Activated CD8-positive, alpha-beta memory T cell treated with anti-CD3 and anti-CD28 coated beads for 1 hour (primary cell): ENCODE data around the gene SMG5.
"Not testable (repeated sequence)": the region's sequence is repeated elsewhere in the genome, so short reads cannot be mapped to it uniquely, and the experiment has no call there.

ENCODE experiments used
- DNase-seq, 2 donors: peaks; one replicate each; pipeline ENCODE4 v3.0.0-alpha.2; 2020; ENCODE audit warnings: low read depth in 1 of 2; ENCODE audit errors: extremely low read depth in 1 of 2

Gene SMG5, protein sequence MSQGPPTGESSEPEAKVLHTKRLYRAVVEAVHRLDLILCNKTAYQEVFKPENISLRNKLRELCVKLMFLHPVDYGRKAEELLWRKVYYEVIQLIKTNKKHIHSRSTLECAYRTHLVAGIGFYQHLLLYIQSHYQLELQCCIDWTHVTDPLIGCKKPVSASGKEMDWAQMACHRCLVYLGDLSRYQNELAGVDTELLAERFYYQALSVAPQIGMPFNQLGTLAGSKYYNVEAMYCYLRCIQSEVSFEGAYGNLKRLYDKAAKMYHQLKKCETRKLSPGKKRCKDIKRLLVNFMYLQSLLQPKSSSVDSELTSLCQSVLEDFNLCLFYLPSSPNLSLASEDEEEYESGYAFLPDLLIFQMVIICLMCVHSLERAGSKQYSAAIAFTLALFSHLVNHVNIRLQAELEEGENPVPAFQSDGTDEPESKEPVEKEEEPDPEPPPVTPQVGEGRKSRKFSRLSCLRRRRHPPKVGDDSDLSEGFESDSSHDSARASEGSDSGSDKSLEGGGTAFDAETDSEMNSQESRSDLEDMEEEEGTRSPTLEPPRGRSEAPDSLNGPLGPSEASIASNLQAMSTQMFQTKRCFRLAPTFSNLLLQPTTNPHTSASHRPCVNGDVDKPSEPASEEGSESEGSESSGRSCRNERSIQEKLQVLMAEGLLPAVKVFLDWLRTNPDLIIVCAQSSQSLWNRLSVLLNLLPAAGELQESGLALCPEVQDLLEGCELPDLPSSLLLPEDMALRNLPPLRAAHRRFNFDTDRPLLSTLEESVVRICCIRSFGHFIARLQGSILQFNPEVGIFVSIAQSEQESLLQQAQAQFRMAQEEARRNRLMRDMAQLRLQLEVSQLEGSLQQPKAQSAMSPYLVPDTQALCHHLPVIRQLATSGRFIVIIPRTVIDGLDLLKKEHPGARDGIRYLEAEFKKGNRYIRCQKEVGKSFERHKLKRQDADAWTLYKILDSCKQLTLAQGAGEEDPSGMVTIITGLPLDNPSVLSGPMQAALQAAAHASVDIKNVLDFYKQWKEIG

DNA sequence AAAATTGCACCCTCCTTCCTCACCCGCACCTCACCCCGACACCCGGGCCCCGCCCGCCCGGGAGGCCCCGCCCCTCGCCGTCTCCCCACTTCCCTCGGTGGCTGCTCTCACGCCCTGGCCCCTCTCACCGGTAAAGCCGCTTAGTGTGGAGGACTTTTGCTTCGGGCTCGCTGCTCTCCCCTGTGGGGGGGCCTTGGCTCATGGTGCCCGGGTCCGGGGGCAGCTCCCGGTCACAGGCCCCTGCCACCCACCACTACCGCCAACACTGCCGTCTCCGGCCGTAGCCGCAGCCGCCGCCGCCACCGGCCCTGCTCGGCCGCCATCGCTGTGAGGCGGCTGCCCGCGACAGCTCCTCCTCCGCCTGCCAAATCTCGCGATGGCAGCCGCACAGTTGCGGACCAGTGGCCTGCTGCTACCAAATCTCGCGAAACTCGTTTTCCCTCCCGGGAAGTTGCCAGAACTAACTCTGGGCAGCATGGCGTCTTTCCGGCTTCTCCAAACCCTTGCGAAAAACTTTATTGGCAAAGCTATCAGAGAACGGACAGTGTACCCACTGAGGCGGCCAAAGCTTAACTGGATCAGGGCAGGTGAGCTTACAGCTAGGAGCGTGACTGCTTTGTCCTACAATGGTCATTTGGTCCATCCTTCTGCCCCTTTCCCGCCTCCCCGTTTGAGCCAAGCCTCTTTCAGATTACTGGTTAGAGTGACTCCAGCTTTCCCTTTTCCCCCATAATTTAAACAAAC is at the start of gene SMG5:
SMG5 (minus strand) TSS at position 347 of the 744 bp plus-strand sequence; CDS start at position 202, 145 bp downstream.
- DNase-seq: peak; percentile 85 to 92

DNA sequence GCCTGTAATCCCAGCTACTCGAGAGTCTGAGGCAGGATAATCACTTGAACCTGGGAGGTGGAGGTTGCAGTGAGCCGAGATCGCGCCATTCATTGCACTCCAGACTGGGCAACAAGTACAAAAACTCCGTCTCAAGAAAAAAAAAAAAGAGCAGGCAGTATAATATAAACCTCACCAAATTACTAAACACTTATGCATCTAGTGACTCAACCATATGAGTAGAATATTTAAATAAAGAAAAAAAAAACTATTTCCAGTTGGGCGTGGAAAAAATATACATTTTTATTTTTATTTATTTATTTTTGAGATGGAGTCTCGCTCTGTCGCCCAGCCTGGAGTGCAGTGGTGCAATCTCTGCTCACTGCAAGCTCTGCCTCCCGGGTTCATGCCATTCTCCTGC is 40.6 kb upstream of the SMG5 start:
- DNase-seq: not testable (repeated sequence)

DNA sequence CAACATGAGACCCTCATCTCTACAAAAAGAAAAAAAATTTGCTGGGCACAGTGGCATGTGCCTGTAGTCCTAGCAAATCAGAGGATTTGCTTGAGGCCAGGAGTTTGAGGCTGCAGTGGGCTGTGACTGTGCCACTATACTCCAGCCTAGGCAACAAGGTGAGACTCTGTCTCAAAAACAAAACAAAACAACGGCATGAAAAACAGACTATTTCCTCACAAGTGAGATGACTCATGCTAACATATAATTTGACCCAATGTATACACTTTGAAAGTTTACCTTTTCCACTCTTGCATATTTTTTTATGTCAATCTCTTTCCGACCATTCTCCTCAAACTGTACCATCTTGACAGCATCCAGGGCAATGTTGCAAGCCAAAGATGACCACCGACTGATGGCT is 37.9 kb upstream of the SMG5 start:
- DNase-seq: no peak

DNA sequence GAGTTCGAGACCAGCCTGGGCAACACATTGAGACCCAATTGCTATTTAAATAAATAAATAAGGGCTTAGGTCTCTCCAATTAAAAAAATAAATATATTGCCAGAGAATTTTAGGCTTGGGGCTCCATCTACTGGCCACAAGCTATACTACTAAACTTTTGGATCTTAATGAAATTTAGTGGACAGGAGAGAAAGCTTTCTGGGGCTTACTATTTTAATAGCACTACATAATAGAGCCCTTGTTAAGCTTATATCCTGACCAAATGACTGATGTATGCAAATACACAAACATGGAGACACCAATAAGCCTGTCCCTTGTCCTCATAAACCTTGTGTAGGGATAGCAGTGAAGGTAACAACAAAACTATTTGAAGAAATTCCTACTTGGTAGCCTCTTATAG is 37.0 kb upstream of the SMG5 start:
- DNase-seq: no peak

DNA sequence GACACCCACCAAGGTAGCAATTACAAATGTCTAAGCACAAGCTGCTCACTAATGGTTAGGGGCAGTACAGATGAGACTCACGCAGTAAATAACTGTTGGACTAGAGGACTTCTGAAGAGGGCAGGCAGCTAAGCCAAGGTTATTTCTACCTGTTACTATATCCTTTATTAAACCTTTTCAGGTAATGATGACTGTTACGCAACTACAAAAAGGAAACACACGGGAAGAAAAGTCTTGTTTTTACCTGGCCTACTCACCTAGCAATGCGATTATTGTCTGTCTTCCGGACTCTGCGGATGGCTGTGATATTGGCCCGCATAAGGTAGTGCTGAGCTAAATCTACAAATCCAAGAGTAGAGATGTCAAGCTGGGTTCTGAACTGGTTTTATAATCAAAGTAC is 34.3 kb upstream of the SMG5 start:
- no peak for DNase-seq

DNA sequence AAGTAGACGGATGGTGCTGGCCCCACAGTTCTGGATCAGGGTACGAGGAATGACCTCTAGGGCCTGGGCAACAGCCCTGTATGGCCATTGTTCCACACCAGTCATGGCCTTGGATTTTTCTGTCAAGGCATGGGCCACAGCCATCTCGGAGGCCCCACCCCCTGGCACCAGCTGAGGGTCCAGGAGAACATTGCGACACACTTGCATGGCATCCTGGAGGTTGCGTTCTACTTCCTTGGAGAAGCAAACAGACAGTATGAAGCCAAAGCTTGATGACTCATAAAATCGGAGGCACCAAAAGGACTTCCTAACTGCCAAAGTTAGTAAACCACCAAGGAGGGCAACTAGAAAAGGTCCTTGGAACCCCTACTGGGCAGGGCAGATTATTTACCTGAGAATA is 28.3 kb upstream of the SMG5 start:
- no peak for DNase-seq

DNA sequence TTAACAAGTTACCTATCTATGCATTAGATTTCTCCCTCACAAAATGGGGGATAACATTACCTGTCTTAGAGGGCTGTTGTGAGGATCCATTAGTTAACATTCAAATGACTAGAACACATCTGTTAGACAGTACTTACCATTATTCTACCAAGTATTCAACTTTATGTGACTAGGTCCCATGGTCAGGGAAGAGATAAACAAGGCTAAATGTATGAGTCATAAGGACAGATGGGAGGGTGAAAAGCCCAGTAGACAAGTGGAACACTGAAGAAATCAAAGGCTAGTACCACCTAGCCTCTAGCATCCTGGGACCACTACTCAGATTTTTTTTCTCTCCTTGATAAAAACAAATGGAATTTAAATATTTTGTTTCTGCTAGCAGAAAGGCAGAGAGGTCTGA is 25.5 kb upstream of the SMG5 start:
- DNase-seq: no peak

DNA sequence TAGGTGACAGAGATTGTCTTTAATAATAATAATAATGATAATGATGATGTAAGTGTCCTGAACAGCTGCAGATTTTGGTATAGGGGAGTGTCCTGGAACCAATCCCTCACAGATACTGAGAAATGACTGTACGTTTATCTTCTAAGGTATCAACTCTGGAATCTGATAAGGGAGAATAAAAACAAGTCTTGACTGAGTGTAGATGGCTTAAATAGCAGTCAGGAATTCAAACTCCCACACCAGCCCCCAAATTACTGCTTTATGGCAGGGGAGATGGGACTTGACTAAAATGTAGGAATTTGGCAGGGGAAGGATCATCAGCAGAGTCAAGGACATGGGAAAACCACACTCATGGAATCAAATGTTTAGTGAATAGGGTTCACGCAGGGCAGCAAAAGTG is 22.6 kb upstream of the SMG5 start:
- DNase-seq: no peak

DNA sequence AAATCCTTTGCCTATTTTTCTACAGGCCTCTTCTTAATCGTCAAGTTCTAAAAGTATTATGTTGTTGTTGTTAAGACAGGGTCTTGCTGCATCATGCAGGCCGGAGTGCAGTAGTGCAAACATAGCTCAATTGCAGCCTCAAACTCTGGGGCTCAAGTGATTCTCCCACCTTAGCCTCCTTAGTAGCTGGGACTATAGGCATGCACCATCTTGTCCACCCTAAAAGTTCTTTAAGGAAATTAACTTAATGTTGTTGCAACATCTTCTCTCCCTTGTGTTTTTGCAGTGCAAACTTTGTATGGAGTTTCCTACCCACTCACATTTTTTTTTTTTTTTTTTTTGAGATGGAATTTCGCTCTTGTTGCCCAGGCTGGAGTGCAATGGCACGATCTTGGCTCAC is 20.6 kb upstream of the SMG5 start:
- DNase-seq: no peak

DNA sequence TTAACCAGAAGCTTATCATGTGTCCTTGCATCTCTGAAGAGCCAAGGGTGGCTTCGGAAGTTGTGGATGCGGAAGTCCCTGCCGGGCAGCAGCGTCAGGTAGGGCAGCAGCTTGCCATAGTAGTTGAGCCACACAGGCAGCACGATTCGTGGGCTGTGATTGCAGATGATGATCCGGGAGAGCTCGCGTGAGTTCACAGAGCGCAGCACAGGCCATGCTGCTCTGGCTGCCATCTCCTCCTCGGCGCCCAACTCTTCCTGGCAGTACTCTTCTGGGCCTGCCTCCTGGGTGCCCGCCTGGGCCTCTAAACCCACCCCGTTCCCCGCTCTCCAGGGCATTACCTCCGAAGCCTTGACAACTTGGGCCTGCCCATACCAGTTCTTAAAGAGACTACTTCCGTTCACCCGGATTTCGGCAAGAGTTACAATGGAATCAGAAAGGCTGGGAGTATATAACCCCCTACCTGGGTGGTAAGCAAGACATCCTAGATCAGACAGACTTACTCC is 16.3 kb upstream of the SMG5 start, which contains the start of gene VHLL:
VHLL (minus strand) TSS at position 456 of the 506 bp plus-strand sequence; CDS start at position 338, 118 bp downstream.
- no peak for DNase-seq

DNA sequence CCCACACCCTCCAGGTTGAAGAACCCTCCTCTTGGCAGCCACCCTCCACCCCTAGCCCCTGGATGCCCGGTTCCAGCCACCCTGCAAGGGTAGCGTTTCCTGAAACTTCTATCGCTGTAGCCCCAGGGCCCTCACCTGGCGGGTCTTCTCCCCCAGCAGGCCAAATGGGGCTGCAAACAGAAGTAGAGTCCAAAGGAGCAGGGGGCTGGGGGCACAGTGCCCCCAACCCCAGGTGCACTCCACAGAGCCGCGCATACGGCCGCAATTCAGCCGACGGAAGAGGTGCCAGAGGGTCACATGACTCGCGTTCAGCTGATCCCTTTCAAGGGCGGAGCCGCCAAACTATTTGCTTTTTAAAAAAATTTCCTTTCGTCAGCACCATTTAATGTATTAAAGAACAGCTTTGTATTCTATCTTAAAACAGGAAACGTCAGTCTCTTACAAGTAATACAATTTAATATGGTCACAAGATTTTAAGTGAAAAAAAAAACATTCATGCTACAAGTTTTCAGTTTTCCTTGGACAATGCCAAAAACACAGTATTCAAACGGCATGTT is 12.8 kb upstream of the SMG5 start, which contains the start of gene GLMP:
GLMP (minus strand) TSS at position 289 of the 557 bp plus-strand sequence; CDS start at position 255, 34 bp downstream.
- DNase-seq: peak in 1 of 2 donors; percentile 32

DNA sequence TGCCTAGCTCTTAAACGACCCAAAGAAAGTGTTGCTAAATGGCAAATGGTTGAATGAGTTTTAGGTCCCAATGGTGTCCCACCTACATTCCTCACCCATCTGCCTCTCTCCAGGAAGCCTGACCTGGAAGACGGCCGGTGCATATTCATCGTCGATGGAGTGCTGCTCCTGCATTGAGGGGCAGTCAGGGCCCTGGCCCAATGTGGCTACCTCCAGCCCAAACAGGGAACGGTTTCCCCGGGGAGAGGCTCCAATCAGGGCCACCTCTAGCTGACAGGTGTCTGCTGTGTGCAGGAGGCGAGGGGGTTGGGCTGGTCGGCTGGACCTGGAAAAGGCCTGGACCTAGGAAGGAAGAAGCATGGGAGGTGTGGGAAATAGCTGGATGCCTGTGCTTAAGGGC is 11.3 kb upstream of the SMG5 start:
- no peak for DNase-seq

DNA sequence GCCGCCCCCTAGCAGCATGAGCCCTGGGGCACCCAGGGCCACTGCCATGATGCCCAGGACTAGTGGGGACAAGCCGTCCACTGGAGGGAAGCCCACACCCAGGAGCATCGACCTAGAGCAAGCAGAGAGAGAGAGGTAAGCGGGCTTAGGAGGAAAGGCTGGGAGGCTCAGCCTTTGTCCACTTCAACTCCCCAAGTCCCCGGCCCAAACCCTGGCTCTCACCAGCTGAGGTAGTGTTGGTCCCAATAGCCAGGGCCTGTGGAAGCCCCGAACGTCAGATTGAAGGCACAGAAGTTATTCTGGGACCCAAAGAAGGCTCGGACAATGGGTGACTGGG is 10.4 kb upstream of the SMG5 start:
- DNase-seq: no peak

DNA sequence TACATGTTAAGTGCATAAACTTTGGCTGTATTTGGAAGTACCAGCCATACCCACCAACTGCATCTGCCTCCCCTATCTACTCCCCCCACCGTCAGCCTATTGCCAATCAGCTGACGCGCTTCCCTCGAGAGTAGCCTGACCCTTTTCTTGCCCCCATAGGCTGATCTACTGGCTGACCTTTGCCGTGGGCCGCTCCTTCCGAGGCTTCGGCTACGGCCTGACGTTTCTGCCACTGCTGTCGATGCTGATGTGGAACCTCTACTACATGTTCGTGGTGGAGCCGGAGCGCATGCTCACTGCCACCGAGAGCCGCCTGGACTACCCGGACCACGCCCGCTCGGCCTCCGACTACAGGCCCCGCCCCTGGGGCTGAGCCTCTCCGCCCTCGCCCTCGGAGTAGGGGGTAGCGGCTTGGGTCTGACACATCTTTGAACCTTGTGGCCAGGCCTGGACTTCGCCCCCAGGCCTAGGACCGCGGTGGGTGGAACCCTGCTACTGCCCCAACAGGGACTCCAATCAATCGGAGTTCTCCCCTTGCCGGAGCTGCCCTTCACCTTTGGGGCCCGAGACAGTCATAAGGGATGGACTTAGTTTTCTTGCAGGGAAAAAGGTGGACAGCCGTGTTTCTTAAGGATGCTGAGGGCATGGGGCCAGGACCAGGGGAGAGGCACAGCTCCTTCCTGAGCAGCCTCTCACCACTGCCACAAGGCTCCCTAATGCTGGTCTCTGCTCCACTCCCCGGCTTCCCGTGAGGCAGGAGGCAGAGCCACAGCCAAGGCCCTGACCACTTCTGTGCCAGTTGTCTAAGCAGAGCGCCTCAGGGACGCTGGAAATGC is 8.8 kb upstream of the SMG5 start:
- peak in 1 of 2 donors; percentile 9 for DNase-seq

DNA sequence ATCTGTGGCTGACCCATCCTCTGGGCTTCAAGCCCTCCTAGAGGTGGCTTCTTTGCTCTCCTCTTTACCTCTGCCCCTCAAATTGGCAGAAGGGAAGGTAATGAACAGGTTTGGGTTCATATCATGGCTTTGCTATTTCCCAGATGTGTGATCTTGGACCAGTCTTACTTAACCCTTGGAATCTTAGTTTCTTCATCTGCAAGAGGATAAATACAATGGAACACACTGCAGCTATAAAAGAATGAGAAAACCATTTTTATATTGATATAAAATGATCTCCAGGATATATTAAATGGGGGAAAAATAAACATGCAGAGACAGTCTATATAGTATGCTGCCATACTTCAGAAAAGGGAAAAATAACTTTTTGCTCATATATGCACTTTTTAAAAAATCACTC is 7.2 kb upstream of the SMG5 start:
- no peak for DNase-seq

DNA sequence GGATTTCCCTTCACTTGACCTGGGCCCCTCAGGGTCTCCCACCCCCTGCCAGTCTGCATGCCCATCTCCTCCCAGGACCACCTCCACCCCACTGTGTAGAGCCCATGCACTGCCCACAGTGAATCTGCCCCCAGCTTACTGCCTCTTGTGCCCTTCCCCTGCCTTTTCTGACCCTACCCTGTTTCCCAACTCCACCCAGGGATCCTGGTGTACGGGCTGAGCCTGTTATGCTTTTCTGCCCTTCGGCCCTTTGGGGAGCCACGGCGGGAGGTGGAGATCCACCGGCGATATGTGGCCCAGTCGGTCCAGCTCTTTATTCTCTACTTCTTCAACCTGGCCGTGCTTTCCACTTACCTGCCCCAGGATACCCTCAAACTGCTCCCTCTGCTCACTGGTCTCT is 3.4 kb upstream of the SMG5 start:
- no peak for DNase-seq

DNA sequence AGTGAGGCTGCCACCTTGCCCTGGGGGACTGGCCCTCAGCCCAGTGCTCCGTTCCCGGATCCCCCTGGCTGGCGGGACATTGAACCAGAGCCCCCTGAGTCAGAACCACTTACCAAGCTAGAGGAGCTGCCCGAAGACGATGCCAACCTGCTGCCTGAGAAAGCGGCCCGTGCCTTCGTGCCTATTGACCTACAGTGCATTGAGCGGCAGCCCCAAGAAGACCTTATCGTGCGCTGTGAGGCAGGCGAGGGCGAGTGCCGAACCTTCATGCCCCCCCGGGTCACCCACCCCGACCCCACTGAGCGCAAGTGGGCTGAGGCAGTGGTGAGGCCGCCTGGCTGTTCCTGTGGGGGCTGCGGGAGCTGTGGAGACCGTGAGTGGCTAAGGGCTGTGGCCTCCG is 2.8 kb upstream of the SMG5 start:
- DNase-seq: no peak

DNA sequence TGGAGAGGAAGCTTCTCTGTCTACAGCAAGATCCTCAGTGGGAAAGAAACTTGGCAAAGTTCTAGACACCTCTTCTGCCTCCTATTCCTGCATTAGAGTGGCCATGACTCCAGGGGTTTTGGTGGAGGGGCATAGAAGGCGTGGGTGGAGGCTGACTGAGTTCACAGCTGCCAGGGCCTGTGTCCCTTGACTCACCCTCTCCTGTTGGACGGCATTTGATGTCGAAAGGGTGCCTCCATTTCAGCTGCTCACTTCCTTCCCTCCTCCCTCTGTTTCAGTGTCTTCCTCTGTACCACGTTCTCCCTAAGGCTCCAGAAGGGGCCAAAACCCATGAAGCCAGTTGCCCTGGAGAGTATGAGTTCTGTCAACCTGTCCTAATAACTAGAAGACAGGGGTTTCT is 2.1 kb upstream of the SMG5 start:
- DNase-seq: no peak

DNA sequence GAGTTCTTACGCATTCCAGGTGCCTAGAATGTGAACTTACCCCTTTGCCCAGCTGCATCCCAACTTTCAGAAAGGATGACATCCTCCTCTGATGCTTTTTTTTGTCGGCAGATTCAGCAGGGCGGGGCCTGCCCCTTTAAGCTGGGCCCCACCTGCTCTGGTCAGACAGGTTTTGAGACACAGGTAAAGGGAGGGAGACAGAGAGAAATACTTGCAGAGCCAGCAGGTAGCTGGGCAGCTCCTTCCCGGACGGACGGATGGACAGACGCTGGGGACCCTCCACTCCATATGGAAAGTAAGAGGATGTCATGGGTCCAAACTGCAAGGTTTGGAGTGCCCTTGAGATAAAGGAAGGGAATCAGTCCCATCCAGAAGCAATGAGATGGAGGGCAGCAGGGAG is 1.5 kb upstream of the SMG5 start, which contains the start of gene TMEM79:
TMEM79 (plus strand) TSS at position 214 of the 400 bp plus-strand sequence. CDS start 902 bp downstream, outside the sequence.
- DNase-seq: no peak
